Mucosa of stomach (tissue), 1 donor: ENCODE data around the gene SMAP2.
A peak's percentile ranks its signal among the peaks of the same experiment; 100 is the strongest.

ENCODE experiments used
- H3K27me3 ChIP-seq: one replicate; pipeline ENCODE4 v1.7.0; 2013; ENCODE audit warnings: mild to moderate bottlenecking, low read length; ENCODE audit not compliant: control insufficient read depth, insufficient read depth
- H3K36me3 ChIP-seq: one replicate; pipeline ENCODE4 v1.7.0; 2013; ENCODE audit warnings: low read length; ENCODE audit not compliant: control insufficient read depth, insufficient read depth
- H3K4me1 ChIP-seq: one replicate; pipeline ENCODE4 v1.7.0; 2013; ENCODE audit warnings: mild to moderate bottlenecking, low read length; ENCODE audit not compliant: control insufficient read depth, insufficient read depth
- H3K4me3 ChIP-seq: one replicate; pipeline ENCODE4 v1.7.0; 2013; ENCODE audit warnings: low read length
- H3K9ac ChIP-seq: one replicate; pipeline ENCODE4 v1.7.0; 2013; ENCODE audit warnings: mild to moderate bottlenecking, low read length, moderate library complexity
- H3K9me3 ChIP-seq: one replicate; pipeline ENCODE4 v1.7.0; 2013; ENCODE audit warnings: mild to moderate bottlenecking, low read length, moderate library complexity; ENCODE audit not compliant: control insufficient read depth
- donor health status: Pancreatic carcinoma.

Gene SMAP2

GRCh38 chr1:40379785-40380452 is 6.4 kb downstream of the SMAP2 start:
- Histone ChIP-seq H3K27me3 (no peaks in the 10 kb centered on the region), H3K9ac (no peak overlapping the region), H3K9me3 (no peaks in the 10 kb centered on the region), H3K4me1 (peaks cover 62% of the 10 kb centered on the region), H3K36me3 (no peaks in the 10 kb centered on the region), H3K4me3 (no peak overlapping the region)

- Histone ChIP-seq H3K4me1 (peaks cover 71% of the 10 kb centered on the region), H3K36me3 (no peaks in the 10 kb centered on the region), H3K9ac (no peak overlapping the region), H3K9me3 (no peaks in the 10 kb centered on the region), H3K4me3 (no peak overlapping the region), H3K27me3 (no peaks in the 10 kb centered on the region)
Observed at GRCh38 chr1:40380817-40381216, 7.3 kb downstream of the SMAP2 start.

- Histone ChIP-seq H3K9me3 (no peaks in the 10 kb centered on the region), H3K4me3 (no peak overlapping the region), H3K36me3 (no peaks in the 10 kb centered on the region), H3K9ac (no peak overlapping the region), H3K27me3 (no peaks in the 10 kb centered on the region), H3K4me1 (peaks cover 78% of the 10 kb centered on the region)
Observed at GRCh38 chr1:40381268-40382107, 8.0 kb downstream of the SMAP2 start.

- H3K27me3 ChIP-seq = no peaks in the 10 kb centered on the region
- peak overlapping the region; percentile 68 for H3K9ac ChIP-seq
- H3K4me1 ChIP-seq = peaks cover 83% of the 10 kb centered on the region
Observed at GRCh38 chr1:40382108-40382460, 8.6 kb downstream of the SMAP2 start.

GRCh38 chr1:40382601-40383000 is 9.1 kb downstream of the SMAP2 start:
- Histone ChIP-seq H3K36me3 (no peaks in the 10 kb centered on the region), H3K4me1 (peaks cover 83% of the 10 kb centered on the region), H3K4me3 (no peak overlapping the region), H3K27me3 (no peaks in the 10 kb centered on the region), H3K9me3 (no peaks in the 10 kb centered on the region), H3K9ac (peak overlapping the region; percentile 68)

More at GRCh38 chr1:40382108-40382460, 8.6 kb downstream of the SMAP2 start:
- no peaks in the 10 kb centered on the region for H3K9me3 ChIP-seq
- H3K36me3 ChIP-seq = no peaks in the 10 kb centered on the region
- H3K4me3 ChIP-seq = no peak overlapping the region

GRCh38 chr1:40383095-40383487 is 9.6 kb downstream of the SMAP2 start:
- Histone ChIP-seq H3K9me3 (no peaks in the 10 kb centered on the region), H3K27me3 (no peaks in the 10 kb centered on the region), H3K9ac (peak overlapping the region; percentile 68), H3K36me3 (no peaks in the 10 kb centered on the region), H3K4me1 (peaks cover 83% of the 10 kb centered on the region), H3K4me3 (no peak overlapping the region)

GRCh38 chr1:40383488-40384412 is 10.2 kb downstream of the SMAP2 start:
- Histone ChIP-seq H3K36me3 (no peaks in the 10 kb centered on the region), H3K27me3 (no peaks in the 10 kb centered on the region), H3K4me3 (no peak overlapping the region), H3K4me1 (peaks cover 85% of the 10 kb centered on the region), H3K9me3 (no peaks in the 10 kb centered on the region), H3K9ac (peak overlapping the region; percentile 68)

- Histone ChIP-seq H3K4me3 (no peak overlapping the region), H3K9ac (peak overlapping the region; percentile 68), H3K4me1 (peaks cover 85% of the 10 kb centered on the region), H3K36me3 (no peaks in the 10 kb centered on the region), H3K9me3 (no peaks in the 10 kb centered on the region), H3K27me3 (no peaks in the 10 kb centered on the region)
Observed at GRCh38 chr1:40384413-40384762, 10.9 kb downstream of the SMAP2 start.

- H3K4me3 ChIP-seq = no peak overlapping the region
- no peaks in the 10 kb centered on the region for H3K27me3 ChIP-seq
- H3K9ac ChIP-seq = peak overlapping the region; percentile 68
- no peaks in the 10 kb centered on the region for H3K9me3 ChIP-seq
- H3K4me1 ChIP-seq = peaks cover 85% of the 10 kb centered on the region
- H3K36me3 ChIP-seq = no peaks in the 10 kb centered on the region
Observed at GRCh38 chr1:40384887-40385286, 11.4 kb downstream of the SMAP2 start.

- H3K4me1 ChIP-seq = peaks cover 85% of the 10 kb centered on the region
- H3K27me3 ChIP-seq = no peaks in the 10 kb centered on the region
- no peak overlapping the region for H3K4me3 ChIP-seq
- H3K9me3 ChIP-seq = no peaks in the 10 kb centered on the region
- no peaks in the 10 kb centered on the region for H3K36me3 ChIP-seq
- peak overlapping the region; percentile 68 for H3K9ac ChIP-seq
Observed at GRCh38 chr1:40385437-40386358, 12.2 kb downstream of the SMAP2 start.

GRCh38 chr1:40386359-40386723 is 12.8 kb downstream of the SMAP2 start:
- Histone ChIP-seq H3K9me3 (no peaks in the 10 kb centered on the region), H3K4me1 (peaks cover 86% of the 10 kb centered on the region), H3K27me3 (no peaks in the 10 kb centered on the region), H3K9ac (peak overlapping the region; percentile 68), H3K36me3 (no peaks in the 10 kb centered on the region), H3K4me3 (no peak overlapping the region)
